HG03097 (cell line): Measurements from ENCODE around the gene FUT2.
"Not testable (repeated sequence)": the region's sequence is repeated elsewhere in the genome, so short reads cannot be mapped to it uniquely, and the experiment has no call there.

Source experiments
- ATAC-seq: cut with Tn5 transposase; IDR thresholded peaks from one replicate; pipeline ENCODE4 v1.9.1; 2021; ENCODE audit not compliant: unreplicated experiment, low FRiP score

Gene FUT2

DNA sequence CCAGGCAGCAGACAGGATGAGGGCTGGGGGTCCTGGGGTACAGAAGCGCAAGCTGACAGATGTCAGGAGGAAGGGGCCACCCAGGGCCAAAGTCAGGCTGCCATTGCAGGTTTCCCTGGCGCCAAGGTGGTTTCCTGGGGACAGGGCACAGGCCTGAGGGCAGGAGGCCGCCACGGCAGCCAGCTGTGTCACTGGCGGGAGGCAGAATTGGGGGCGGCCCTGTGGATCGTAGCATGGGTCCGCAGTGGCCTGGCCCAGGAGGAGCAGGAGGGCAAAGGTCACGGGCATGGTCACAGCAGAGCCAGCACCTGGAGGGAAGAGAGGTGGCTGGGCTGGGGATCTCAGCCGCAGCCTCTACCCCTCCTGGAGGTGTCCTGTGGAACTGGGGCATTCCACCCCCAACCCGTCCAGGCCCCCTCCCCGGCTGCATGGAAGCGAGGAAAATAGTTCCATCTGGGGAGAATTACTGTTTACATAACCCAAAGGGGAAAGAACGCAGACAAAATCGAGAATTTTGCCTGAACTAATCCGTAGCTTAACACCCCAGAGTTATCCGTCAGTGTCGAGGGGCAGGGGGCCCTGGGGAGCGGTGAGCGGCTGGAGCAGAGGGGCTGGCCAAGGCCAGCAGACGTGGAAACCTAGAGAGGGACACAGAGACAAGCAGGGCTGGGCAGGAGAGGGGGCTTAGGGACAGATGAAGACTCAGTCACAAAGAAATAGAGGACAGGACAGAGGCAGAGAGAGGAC lies 24.9 kb upstream of the FUT2 start:
- no peak for ATAC-seq

- ATAC-seq: no peak
These were observed 24.2 kb upstream of the FUT2 start for GRCh38 chr19:48671446-48671995.

- no peak for ATAC-seq
These were observed 22.8 kb upstream of the FUT2 start, which contains the start of gene NTN5 for GRCh38 chr19:48672994-48673393. TSS of gene NTN5 (minus strand) at chr19:48673017. CDS start at chr19:48670986, 2,031 bp downstream.

DNA sequence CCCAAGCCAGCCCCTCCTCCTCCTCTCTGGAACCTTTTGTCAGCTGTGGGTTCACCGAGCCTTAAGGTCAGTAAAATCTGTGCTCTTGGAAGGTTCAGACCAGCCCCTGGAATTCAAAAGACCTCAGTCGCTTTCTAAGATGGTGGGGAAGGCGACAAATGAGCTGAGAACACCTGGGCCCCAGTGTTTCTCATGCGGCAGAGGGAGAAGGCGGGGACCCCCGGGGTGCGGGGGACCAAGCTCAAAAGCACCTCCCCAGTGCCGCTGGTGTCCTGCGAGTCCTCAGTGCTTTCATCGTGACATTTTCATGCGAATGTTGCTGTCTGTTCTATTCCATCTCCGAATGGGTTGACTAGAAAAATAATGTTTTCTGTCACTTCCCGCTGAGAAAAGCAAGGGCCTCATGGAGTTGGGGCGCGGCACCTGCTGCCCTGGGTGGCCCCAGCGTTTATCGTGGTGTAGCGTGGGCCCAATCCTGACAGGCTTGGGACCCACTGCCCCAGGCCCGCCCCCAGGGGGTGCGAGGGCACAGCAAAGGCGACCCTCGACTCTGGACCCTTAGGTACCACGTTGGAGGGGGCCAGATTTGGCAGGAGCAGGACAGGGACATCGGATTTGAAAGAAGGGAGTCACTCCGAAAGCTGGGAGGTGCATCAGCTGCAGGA lies 22.2 kb upstream of the FUT2 start:
- no peak for ATAC-seq

DNA sequence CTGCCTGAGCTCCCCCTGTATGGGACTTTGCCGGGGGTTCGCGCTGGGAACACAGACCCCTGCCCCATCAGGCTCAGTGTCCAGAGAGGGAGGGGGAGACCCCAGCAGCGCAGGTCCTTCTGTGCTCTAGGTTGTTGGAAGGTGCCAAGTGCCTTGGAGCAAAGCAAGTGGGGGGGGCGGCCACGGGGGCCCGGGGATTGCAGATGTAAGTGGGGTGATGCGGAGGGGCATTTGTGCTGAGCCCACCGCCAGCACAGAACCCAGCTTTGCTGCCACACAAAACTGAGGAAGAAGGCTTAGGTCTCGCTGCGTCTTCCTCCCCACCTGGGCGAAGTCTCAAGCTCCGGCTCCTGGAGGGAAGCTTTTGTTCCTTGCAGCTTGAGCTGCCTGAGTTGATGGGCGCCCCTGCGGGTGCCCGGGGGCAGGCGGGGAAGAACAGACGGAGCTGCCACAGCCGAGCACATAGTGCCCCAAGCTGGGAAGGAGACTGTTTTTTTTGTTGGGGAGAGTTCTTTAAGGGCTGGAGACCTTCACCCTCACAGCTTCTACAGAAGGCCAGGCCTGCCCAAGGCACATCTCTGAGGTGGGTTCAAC lies 21.5 kb upstream of the FUT2 start:
- no peak for ATAC-seq

- ATAC-seq: no peak
These were observed 20.6 kb upstream of the FUT2 start for GRCh38 chr19:48674921-48675824.

DNA sequence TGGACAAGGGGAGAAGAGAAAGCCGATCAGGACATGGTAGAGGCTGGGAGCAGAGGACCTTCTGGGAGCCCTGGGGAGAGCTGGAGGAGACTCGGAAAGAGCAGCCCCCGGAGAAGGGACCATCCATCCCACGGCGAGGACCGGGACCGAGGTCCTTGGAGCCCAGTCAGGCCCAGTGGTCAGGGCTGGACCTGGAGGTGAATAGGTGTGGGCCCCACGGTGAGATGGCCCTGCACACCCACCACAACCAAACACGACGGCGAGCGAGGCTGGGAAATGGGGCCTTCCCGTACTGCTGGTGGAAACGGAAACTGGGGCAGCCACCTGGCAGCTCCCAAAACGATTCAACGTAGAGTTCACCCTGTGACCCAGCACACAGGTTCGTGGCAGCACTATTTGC lies 19.3 kb upstream of the FUT2 start:
- ATAC-seq: no peak

DNA sequence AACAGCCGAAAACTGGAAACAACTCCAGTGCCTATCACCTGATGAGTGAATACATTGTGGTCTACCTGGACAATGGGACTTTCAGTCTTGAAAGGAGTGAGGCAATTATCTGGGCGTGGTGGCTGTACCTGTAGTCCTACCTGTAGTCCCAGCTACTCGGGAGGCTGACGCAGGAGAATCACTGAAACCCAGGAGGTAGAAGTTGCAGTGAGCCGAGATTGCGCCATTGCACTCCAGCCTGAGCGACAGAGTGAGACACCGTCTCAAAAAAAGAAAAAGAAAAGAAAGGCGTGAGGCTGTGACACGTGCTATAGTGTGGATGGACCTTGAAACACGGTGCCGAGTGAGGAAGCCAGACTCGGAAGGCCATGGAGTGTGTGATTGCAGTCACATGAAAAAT lies 18.9 kb upstream of the FUT2 start:
- no peak for ATAC-seq

GRCh38 chr19:48678201-48678600 lies 17.6 kb upstream of the FUT2 start:
- no peak for ATAC-seq

DNA sequence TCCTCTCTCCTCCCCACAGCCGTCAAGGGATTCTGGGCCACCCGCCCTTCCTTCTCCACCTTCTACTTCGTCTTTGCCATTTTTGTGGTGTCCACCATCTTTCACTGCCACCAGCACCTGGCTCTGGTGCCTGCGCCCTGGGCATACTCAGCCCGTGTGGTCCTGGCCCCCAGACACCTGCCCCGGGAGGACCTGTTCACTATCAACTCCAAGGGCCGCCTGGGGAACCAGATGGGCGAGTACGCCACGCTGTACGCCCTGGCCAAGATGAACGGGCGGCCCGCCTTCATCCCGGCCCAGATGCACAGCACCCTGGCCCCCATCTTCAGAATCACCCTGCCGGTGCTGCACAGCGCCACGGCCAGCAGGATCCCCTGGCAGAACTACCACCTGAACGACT lies 15.8 kb upstream of the FUT2 start:
- not testable (repeated sequence) for ATAC-seq

- no peak for ATAC-seq
These were observed 15.2 kb upstream of the FUT2 start for GRCh38 chr19:48680436-48681126.

DNA sequence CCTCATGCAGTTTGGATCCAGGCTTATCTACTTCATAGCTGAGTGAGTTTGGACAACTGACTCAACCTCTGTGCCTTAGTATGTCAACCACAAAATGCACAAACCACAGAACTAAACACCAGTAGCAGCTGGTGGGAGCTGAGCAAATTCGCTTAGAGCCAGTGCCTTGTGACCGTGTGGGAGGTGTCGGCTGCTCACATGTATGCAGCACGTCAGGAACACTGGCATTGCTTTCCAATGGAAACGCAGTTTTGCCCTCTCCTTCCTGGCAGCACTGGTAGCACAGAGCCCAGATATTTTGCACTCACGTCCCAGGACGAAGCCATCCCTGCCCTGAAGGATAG lies 14.7 kb upstream of the FUT2 start:
- no peak for ATAC-seq

DNA sequence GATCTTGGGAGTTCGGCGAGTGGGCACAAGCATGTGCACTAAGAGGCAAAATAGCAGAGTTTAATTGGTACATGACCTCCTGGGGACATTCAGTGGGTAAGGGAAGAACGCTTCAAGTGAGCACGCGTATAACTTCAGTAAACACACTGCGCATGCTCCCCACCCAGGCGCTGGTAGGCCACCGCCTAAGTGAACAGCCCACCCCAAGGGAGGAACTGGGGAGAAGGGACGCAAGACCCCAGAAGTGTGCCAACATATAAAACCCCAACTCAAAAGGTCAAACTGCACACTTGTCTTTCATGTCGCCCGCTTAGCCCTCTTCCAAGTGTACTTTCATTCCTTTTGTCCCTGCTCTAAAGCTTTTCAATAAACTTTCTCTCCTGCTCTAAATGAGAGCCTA lies 12.4 kb upstream of the FUT2 start:
- ATAC-seq: no peak

DNA sequence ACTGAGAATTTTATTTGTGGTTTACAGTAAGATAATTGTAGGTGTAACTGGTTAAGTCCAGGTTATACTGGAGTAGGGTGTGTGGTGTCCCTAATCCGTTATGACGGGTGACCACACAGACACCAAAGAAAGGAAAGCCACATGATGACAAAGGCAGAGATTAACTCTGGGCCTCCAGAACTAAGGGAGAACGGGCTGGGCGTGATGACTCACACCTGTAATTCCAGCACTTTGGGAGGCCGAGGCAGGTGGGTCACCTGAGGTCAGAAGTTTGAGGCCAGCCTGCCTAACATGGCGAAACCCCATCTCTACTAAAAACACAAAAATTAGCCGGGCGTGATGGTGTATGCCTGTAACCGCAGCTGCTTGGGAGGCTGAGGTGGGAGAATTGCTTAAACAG lies 10.2 kb upstream of the FUT2 start:
- no peak for ATAC-seq

GRCh38 chr19:48686088-48686487 lies 9.7 kb upstream of the FUT2 start:
- ATAC-seq: no peak

- ATAC-seq: not testable (repeated sequence)
These were observed 9.1 kb upstream of the FUT2 start for GRCh38 chr19:48686637-48687036.

DNA sequence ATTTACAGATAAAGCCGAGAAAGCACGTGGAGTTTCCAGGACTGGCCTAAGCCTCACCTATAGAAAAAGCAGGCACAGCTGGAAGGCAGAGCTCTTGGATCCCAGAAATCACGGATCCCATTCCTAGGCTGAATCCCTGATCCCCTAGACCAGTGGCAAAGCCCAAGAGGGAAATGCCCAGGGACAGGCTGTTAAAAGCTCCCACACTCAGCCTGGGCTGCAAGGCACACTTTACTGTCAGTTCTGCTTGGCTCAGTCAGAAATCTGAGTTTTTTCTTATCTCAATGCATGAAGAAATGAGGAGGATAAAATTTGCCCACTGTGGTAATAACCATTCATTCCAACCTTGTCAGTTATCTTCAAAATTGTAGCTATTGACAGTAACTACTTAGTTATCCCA lies 8.0 kb upstream of the FUT2 start:
- no peak for ATAC-seq

GRCh38 chr19:48689449-48689848 lies 6.3 kb upstream of the FUT2 start:
- ATAC-seq: no peak

GRCh38 chr19:48693629-48694028 lies 2.1 kb upstream of the FUT2 start:
- ATAC-seq: not testable (repeated sequence)

DNA sequence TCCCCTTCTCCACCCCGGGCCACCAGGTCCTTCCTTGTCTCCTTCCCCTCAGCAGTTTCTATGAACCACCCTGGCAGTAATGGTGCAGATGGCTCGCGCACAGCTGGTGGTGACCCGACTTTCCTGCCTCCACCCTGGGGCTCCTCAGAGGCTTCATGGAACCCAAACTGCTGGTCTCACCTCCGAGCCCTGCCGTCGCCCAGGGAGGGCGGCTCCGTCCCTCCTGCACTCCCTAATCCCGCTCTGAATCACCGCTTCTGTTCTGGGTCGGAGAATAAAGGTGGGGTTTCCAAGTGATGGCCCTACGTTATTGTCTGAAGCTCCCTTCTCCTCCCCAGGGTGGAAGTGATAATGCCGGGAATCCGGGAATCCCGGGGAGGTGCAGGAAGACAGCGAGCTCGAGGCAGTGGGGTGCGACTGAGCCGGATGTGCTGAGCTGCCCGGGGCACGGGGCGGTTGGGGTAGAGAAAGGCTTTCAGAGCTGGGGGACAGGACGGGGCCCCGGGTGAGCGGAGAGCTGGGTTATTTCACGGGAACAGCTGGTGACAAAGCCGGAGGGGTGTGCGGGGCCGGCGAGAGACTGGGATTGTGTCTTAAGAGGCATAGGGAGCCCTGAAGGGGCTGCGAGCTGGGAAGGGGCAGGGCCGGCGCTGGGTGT lies 711 bp downstream of the FUT2 start:
- ATAC-seq: no peak
